Neural cell (in vitro differentiated cells): ENCODE results near the gene MLH1.

Experiments used
- CTCF ChIP-seq: fragments of 450-650 bp; IDR thresholded peaks from 2 replicates; pipeline ENCODE4 v1.5.1; 2014; ENCODE audit warnings: antibody characterized with exemption, mild to moderate bottlenecking, moderate library complexity; ENCODE audit not compliant: poor library complexity, severe bottlenecking
- POLR2AphosphoS5 ChIP-seq: IDR thresholded peaks from 2 replicates; pipeline ENCODE4 v1.6.1; 2012
- RAD21 ChIP-seq: fragments of 450-650 bp; conservative IDR thresholded peaks from 2 replicates; pipeline ENCODE4 v1.6.1; 2014; ENCODE audit warnings: antibody characterized with exemption, mild to moderate bottlenecking, moderate library complexity
- TAF1 ChIP-seq: IDR thresholded peaks from 2 replicates; pipeline ENCODE4 v1.6.1; 2012; ENCODE audit warnings: low read depth

GRCh38 chr3:37058117-37058516 is 64.8 kb downstream of the MLH1 start:
- TF ChIP-seq CTCF (no peak), TAF1 (no peak), RAD21 (no peak), POLR2AphosphoS5 (no peak)
